WI38 (cell line): ENCODE measurements around the gene DRC1.
A peak's percentile ranks its signal among the peaks of the same experiment; 100 is the strongest.
"Not testable (repeated sequence)": the region's sequence is repeated elsewhere in the genome, so short reads cannot be mapped to it uniquely, and the experiment has no call there.

Experiments used
- H3K4me3 ChIP-seq: 2 replicates; pipeline ENCODE4 v1.5.1; 2011; ENCODE audit warnings: low read depth, mild to moderate bottlenecking, control low read depth, low read length
- TF ChIP-seq, protein P1 (sequence below): IDR thresholded peaks from 2 replicates; pipeline ENCODE4 v1.5.1; 2012; ENCODE audit warnings: low read depth, mild to moderate bottlenecking, control low read depth, low read length

Gene DRC1

DNA sequence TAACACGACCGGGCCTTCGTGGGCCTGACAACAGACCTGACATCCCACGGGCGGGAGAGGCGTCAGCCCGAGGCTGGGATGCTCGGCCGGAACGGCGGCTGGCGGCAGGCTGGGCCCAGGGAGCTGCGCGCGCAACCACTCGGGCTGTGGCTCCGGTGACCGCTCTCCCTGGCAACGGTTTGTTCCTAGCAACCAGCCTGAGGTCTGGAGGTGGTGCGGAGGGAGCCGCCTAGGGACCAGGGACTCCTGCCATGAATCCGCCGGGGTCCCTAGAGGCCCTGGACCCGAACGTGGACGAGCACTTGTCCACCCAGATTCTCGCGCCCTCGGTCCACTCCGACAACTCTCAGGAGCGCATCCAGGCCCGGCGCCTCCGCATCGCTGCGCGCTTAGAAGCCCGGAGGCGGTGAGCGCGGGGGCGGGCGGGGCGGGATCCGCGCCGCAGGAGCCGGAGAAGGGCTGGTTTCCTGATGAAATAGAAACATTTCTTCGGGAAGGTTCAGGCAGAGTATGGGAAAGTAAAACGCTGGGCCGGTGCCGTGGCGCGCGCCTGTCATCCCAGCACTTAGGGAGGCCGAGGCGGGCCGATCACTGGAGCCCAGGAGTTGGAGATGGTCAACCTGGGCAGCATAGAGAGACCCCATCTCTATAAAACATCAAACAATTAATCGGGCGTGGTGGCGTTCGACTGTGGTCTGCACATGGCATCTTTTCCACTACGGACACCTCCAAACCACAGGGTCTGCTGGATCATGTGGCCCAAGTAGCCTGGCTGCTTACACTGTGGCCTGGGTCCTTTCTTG lies at the start of gene DRC1:
DRC1 (plus strand) TSS at position 182 of the 803 bp plus-strand sequence; CDS start at position 252, 70 bp downstream.
- TF ChIP-seq, protein P1, sequence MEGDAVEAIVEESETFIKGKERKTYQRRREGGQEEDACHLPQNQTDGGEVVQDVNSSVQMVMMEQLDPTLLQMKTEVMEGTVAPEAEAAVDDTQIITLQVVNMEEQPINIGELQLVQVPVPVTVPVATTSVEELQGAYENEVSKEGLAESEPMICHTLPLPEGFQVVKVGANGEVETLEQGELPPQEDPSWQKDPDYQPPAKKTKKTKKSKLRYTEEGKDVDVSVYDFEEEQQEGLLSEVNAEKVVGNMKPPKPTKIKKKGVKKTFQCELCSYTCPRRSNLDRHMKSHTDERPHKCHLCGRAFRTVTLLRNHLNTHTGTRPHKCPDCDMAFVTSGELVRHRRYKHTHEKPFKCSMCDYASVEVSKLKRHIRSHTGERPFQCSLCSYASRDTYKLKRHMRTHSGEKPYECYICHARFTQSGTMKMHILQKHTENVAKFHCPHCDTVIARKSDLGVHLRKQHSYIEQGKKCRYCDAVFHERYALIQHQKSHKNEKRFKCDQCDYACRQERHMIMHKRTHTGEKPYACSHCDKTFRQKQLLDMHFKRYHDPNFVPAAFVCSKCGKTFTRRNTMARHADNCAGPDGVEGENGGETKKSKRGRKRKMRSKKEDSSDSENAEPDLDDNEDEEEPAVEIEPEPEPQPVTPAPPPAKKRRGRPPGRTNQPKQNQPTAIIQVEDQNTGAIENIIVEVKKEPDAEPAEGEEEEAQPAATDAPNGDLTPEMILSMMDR: no peak
- peak within 1 kb of the TSS; percentile 52 for H3K4me3 ChIP-seq

DNA sequence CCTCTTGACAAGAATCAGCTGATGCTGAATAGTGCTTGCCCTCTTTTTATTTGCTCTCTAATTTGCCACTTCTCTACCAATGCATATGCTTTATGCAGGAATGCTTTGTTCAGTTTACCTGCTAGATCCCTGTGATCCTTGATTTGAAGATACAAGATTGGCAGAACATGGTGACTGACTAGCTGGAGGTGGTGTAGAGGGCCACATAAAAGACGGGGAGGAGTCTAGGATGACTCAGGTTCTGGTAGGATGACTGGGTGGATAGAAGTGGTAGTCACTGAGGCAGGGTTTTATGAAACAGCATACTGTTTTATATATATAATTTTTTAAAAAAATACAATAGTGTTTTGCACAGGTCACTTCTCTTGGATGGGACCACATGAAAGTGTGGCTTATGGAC lies 48.8 kb upstream of the DRC1 start:
- no peak overlapping the region for H3K4me3 ChIP-seq
- TF ChIP-seq, protein P1: no peak

DNA sequence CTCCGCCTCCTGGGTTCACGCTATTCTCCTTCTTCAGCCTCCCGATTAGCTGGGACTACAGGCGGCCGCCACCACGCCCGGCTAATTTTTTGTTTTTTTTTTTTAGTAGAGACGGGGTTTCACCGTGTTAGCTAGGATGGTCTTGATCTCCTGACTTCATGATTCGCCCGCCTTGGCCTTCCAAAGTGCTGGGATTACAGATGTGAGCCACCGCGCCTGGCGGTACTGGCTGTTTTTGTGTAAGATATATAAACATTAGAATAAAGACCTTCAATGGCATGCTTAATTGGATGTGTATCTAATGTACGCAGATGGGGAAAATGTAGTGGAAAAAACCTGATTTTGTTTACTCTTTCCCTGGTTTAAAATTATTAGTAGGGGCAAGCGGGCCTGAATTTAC lies 47.3 kb upstream of the DRC1 start:
- not testable (repeated sequence) for H3K4me3 ChIP-seq

- TF ChIP-seq, protein P1: no peak
- H3K4me3 ChIP-seq: no peak overlapping the region; the same call in 1 of the 2 replicates
These were observed 46.4 kb upstream of the DRC1 start for GRCh38 chr2:26355038-26355995.

GRCh38 chr2:26356111-26356510 lies 45.6 kb upstream of the DRC1 start:
- TF ChIP-seq, protein P1: no peak
- no peak overlapping the region for H3K4me3 ChIP-seq

GRCh38 chr2:26356771-26357170 lies 44.9 kb upstream of the DRC1 start:
- H3K4me3 ChIP-seq: no peak overlapping the region
- TF ChIP-seq, protein P1: no peak

DNA sequence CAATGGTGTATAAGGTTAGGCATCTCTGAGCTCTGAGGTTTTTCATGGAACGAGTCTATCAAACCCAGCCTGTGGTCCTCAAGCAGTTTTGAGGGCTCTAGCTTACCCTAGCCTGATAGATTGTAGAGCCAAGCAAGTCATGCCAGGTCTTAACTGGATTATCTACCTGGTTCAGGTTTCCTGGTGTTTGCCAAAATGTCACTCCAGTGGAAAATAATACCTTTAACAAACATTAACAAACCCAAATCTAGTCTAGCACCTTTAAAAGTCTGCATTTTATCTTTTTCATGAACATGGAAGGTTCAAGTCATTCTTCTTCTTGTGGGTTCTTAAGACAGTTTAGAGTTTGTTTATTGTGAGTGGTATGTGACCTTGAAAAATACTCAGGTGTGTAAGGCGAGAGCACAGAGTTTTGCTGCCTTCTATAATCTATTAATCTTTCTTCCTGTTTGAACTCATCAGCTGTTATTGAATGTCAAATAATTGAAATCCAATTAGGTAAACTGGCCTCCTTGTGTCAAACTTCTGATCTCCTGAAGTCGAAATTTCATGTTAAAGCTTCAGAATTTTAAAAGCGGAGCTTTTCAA lies 41.7 kb upstream of the DRC1 start:
- H3K4me3 ChIP-seq: no peak overlapping the region
- TF ChIP-seq, protein P1: no peak
